ENCODE data around the gene APC2. TPM values are rescaled to one million over a fixed set of nuclear protein-coding genes. Genes with fewer than 3 reads are reported as not detected.

Gene APC2
- total RNA-seq, 1 experiment from 2014 or later: 1.4 TPM

DNA sequence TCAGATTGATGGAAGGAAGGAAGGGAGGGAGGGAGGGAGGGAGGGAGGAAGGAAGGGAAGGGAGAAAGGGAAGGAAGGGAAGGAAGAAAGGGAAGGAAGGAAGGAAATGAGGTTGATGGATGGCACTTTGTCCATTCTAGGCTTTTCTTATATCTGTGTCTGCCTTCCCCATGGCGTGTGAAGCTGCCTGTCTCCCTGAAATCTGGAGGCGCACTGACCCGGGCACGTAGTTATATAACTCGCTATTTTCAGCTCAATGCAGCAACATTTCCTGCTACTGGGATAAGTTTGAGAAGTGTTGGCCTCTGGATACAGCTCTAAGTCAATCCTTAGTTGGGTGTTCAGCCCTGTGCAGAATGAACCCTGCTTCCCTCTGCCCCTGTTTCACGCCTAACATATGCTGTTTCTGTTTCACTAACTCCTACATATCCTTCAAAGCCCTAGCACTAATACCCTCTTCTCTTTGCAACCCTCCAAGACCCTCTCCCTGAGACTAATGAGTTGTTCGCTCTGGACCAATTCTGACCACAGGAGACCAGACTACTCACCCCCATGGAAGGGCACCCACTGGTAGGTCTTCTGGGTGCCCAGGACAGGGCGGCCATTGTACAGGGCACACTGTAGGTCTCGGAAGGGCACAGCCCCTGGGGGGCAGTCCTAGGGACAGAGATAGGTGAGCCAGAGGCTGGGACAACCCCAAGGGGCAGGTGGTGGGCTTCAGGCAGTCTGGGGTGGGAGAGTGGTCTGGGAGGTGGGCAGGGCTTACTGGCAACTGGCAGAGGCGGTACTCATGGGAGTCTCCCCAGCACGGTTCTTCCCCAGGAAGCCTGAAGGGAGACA, 59.9 kb downstream of the APC2 start:
- Mint-ChIP-seq H3K36me3 (no peaks in the 10 kb centered on the region), H3K27ac (no peak overlapping the region), H3K4me3 (no peak overlapping the region), H3K9me3 (no peaks in the 10 kb centered on the region), H3K4me1 (no peaks in the 10 kb centered on the region), H3K27me3 (ENCODE audit: low read depth) (peaks cover 58% of the 10 kb centered on the region)
- ChIA-PET CTCF (interaction anchor here (0.7 to 1.8 kb wide), 2 partner anchors 14 to 19 kb away, joined by 4 read pairs; partner anchors contain the start of genes PLK5 and REEP6), POLR2A (no interaction called here)
- ATAC-seq (no peak), DNase-seq (ENCODE audit: low spot score) (no peak)
- TF ChIP-seq TEAD1 (CRISPR knock-in tag; IDR thresholded peaks at IDR 0.05) (no peak), ZBTB21 (CRISPR knock-in tag; IDR thresholded peaks at IDR 0.05; ENCODE audit: borderline replicate concordance) (no peak), TCF7 (CRISPR knock-in tag; IDR thresholded peaks at IDR 0.05; ENCODE audit: low read depth) (no peak), PRRX2 (CRISPR knock-in tag; IDR thresholded peaks at IDR 0.05) (no peak)

DNA sequence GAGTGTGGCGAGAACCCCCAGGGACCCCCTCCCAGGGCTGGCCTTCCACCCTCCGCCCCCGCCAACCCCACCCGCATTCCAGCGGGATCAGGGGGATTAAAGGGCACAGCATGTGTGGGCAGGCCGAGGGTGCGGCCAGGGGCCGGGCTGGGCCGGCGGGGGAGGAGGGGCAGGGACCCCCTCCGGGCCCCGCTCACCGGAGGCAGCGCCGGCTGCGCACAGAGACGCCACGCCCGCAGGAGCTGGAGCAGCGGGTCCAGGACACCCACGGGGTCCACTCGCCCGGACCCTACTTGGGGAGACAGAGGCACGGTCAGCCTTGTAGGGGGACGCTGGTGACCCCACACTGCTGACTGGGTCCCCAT, 60.5 kb downstream of the APC2 start:
- POLR2A ChIA-PET: no interaction called here
- no peaks in the 10 kb centered on the region for H3K36me3 Mint-ChIP-seq

DNA sequence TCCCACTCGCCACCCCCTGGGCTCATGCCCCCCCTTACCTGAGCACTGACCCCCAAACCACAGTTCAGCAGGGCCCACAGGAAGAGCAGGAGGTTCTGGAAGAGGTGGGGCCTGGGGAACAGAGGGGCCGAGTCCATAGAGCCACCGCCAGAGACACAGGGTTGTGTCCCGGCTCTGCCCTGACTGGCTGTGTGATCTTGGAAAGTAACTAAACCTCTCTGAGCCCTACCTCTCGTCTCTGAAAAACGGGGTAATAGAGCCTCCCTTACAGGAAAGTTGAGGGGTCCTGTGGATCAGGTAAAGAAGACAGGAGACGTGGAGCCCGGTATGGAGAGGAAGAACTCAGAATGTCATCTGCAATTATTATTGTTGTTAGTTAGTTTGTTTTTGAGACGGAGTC, 60.9 kb downstream of the APC2 start:
- ChIA-PET POLR2A (no interaction called here), CTCF (no interaction called here)
- TF ChIP-seq, protein P1, sequence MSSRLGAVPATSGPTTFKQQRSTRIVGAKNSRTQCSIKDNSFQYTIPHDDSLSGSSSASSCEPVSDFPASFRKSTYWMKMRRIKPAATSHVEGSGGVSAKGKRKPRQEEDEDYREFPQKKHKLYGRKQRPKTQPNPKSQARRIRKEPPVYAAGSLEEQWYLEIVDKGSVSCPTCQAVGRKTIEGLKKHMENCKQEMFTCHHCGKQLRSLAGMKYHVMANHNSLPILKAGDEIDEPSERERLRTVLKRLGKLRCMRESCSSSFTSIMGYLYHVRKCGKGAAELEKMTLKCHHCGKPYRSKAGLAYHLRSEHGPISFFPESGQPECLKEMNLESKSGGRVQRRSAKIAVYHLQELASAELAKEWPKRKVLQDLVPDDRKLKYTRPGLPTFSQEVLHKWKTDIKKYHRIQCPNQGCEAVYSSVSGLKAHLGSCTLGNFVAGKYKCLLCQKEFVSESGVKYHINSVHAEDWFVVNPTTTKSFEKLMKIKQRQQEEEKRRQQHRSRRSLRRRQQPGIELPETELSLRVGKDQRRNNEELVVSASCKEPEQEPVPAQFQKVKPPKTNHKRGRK (CRISPR knock-in tag; IDR thresholded peaks at IDR 0.05; ENCODE audit: borderline replicate concordance): no peak
- no peak for TF ChIP-seq KAT7 (CRISPR knock-in tag; IDR thresholded peaks at IDR 0.05; ENCODE audit: borderline replicate concordance)
- TF ChIP-seq, protein P2, sequence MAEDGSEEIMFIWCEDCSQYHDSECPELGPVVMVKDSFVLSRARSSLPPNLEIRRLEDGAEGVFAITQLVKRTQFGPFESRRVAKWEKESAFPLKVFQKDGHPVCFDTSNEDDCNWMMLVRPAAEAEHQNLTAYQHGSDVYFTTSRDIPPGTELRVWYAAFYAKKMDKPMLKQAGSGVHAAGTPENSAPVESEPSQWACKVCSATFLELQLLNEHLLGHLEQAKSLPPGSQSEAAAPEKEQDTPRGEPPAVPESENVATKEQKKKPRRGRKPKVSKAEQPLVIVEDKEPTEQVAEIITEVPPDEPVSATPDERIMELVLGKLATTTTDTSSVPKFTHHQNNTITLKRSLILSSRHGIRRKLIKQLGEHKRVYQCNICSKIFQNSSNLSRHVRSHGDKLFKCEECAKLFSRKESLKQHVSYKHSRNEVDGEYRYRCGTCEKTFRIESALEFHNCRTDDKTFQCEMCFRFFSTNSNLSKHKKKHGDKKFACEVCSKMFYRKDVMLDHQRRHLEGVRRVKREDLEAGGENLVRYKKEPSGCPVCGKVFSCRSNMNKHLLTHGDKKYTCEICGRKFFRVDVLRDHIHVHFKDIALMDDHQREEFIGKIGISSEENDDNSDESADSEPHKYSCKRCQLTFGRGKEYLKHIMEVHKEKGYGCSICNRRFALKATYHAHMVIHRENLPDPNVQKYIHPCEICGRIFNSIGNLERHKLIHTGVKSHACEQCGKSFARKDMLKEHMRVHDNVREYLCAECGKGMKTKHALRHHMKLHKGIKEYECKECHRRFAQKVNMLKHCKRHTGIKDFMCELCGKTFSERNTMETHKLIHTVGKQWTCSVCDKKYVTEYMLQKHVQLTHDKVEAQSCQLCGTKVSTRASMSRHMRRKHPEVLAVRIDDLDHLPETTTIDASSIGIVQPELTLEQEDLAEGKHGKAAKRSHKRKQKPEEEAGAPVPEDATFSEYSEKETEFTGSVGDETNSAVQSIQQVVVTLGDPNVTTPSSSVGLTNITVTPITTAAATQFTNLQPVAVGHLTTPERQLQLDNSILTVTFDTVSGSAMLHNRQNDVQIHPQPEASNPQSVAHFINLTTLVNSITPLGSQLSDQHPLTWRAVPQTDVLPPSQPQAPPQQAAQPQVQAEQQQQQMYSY (CRISPR knock-in tag; IDR thresholded peaks at IDR 0.05): no peak
- H3K36me3 Mint-ChIP-seq: no peaks in the 10 kb centered on the region
- H3K4me3 Mint-ChIP-seq: no peak overlapping the region
- no peak for DNase-seq (ENCODE audit: low spot score)
- no peaks in the 10 kb centered on the region for H3K9me3 Mint-ChIP-seq
- no peak overlapping the region for H3K27ac Mint-ChIP-seq
- H3K27me3 Mint-ChIP-seq (ENCODE audit: low read depth): peaks cover 50% of the 10 kb centered on the region
- ATAC-seq: no peak
- no peaks in the 10 kb centered on the region for H3K4me1 Mint-ChIP-seq

More for the DNA sequence above, 60.5 kb downstream of the APC2 start:
- no peaks in the 10 kb centered on the region for H3K4me1 Mint-ChIP-seq
- H3K9me3 Mint-ChIP-seq: no peaks in the 10 kb centered on the region
- H3K27ac Mint-ChIP-seq: no peak overlapping the region
- peaks cover 54% of the 10 kb centered on the region for H3K27me3 Mint-ChIP-seq (ENCODE audit: low read depth)
- ATAC-seq (no peak), DNase-seq (ENCODE audit: low spot score) (no peak)
- H3K4me3 Mint-ChIP-seq: no peak overlapping the region
- CTCF ChIA-PET: no interaction called here
- no peak for TF ChIP-seq OVOL2 (CRISPR knock-in tag; IDR thresholded peaks at IDR 0.05; ENCODE audit: borderline replicate concordance)

DNA sequence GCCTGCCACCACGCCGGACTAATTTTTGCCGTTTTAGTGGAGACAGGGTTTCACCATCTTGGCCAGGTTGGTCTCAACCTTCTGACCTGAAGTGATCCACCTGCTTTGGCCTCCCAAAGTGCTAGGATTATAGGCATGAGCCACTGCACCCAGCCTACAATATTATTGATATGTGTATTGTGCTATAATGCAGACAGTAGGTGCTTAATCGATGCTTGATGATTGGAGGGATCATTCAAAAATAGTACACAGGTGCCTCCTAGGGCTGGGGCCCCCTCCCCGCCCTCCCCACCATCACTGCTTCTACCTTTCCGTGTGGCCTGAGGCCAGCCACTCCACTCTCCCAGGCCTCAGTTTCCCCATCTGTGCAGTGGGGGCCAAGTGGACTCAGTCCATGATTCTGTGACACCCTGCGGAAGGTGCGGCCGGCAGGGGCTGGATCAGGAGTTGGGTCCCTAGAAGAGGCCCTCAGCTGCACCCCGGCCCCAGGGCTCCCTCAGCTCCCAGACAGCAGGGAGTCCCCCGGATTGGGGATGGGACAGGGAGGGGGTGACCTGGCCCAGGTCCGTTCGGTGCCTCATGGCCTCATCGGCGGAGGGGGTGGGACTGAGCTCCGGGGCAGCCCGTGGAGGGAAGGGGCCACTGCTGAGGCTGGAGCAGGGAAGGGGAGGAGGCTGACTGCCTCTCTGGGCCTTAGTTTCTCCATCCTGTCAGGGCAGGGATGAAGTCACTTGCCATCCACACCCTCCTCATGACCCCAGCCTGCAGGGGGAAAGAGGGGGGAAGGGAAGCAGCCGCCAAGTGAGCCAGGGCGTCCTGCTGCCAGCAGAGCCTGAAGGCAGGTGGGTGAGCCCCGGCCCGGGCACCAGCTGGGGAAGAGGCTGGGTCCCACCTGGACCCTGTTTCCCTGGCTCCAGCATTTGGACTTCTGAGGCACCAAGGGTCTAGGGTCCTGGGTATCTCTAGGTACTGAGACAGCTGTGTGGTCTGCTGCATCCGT, 61.7 kb downstream of the APC2 start:
- DNase-seq (ENCODE audit: low spot score): no peak
- H3K4me1 Mint-ChIP-seq: no peaks in the 10 kb centered on the region
- H3K27ac Mint-ChIP-seq: no peak overlapping the region
- CTCF ChIA-PET: interaction anchor here (1.2 kb wide), 1 partner anchor 34 kb away, joined by 4 read pairs; no protein-coding TSS in a partner anchor
- POLR2A ChIA-PET: interaction anchor here (0.7 kb wide), 1 partner anchor 21 kb away, joined by 3 read pairs; the partner anchor contains the start of gene PCSK4
- no peak for ATAC-seq
- peaks cover 4% of the 10 kb centered on the region for H3K9me3 Mint-ChIP-seq
- peaks cover 46% of the 10 kb centered on the region for H3K27me3 Mint-ChIP-seq (ENCODE audit: low read depth)
- peak overlapping the region; percentile 57 for H3K4me3 Mint-ChIP-seq
- H3K36me3 Mint-ChIP-seq: no peaks in the 10 kb centered on the region
- TF ChIP-seq ZNF416 (CRISPR knock-in tag; IDR thresholded peaks at IDR 0.05): no peak
- TF ChIP-seq HMGA2 (CRISPR knock-in tag; IDR thresholded peaks at IDR 0.05): no peak
- TF ChIP-seq KAT7 (CRISPR knock-in tag; IDR thresholded peaks at IDR 0.05; ENCODE audit: borderline replicate concordance): no peak
- no peak for TF ChIP-seq ZNF263 (CRISPR knock-in tag; IDR thresholded peaks at IDR 0.05; ENCODE audit: low read depth)
- TF ChIP-seq, protein P3, sequence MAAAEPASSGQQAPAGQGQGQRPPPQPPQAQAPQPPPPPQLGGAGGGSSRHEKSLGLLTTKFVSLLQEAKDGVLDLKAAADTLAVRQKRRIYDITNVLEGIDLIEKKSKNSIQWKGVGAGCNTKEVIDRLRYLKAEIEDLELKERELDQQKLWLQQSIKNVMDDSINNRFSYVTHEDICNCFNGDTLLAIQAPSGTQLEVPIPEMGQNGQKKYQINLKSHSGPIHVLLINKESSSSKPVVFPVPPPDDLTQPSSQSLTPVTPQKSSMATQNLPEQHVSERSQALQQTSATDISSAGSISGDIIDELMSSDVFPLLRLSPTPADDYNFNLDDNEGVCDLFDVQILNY (CRISPR knock-in tag; IDR thresholded peaks at IDR 0.05): no peak
- no peak for TF ChIP-seq ZNF138 (CRISPR knock-in tag; conservative IDR thresholded peaks at IDR 0.05)
- TF ChIP-seq CREB1 (CRISPR knock-in tag; IDR thresholded peaks at IDR 0.05): no peak
- TF ChIP-seq, protein P4, sequence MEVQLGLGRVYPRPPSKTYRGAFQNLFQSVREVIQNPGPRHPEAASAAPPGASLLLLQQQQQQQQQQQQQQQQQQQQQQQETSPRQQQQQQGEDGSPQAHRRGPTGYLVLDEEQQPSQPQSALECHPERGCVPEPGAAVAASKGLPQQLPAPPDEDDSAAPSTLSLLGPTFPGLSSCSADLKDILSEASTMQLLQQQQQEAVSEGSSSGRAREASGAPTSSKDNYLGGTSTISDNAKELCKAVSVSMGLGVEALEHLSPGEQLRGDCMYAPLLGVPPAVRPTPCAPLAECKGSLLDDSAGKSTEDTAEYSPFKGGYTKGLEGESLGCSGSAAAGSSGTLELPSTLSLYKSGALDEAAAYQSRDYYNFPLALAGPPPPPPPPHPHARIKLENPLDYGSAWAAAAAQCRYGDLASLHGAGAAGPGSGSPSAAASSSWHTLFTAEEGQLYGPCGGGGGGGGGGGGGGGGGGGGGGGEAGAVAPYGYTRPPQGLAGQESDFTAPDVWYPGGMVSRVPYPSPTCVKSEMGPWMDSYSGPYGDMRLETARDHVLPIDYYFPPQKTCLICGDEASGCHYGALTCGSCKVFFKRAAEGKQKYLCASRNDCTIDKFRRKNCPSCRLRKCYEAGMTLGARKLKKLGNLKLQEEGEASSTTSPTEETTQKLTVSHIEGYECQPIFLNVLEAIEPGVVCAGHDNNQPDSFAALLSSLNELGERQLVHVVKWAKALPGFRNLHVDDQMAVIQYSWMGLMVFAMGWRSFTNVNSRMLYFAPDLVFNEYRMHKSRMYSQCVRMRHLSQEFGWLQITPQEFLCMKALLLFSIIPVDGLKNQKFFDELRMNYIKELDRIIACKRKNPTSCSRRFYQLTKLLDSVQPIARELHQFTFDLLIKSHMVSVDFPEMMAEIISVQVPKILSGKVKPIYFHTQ (CRISPR knock-in tag; IDR thresholded peaks at IDR 0.05): no peak
- no peak for TF ChIP-seq NR1H2 (CRISPR knock-in tag; IDR thresholded peaks at IDR 0.05)
- TF ChIP-seq ETV6 (CRISPR knock-in tag; IDR thresholded peaks at IDR 0.05): no peak

Measured in WTC11 (cell line).